PC-3 (cell line): ENCODE results near the gene TMEM204. TPM values are rescaled to one million over a fixed set of nuclear protein-coding genes. Genes with fewer than 3 reads are reported as not detected.

Source experiments
- ATAC-seq: fragments of 200-7000 bp; cut with Tn5 transposase; 2 replicates; pipeline ENCODE4 v1.9.1; 2020; ENCODE audit warnings: mild to moderate bottlenecking, moderate library complexity
- BruUV-seq: library from RNA; stranded (reverse); fragments of 400-500 nt; replicated peaks from 2 replicates; lab custom pipeline; 2021; lab: Mats Ljungman, UMichigan
- CTCF ChIA-PET: fragments of 300-600 bp; sonication (Branson Sonifier 250); formaldehyde crosslinking; loops from one replicate; lab custom pipeline; 2022; ENCODE audit warnings: antibody characterized with exemption; lab: Charles Lee
- POLR2A ChIA-PET: fragments of 300-600 bp; sonication (Branson Sonifier 250); formaldehyde crosslinking; loops from one replicate; lab custom pipeline; 2022; ENCODE audit warnings: antibody characterized with exemption; ENCODE audit not compliant: unreplicated experiment; lab: Charles Lee
- DNase-seq: peaks from one replicate; pipeline ENCODE4 v3.0.0-alpha.2; 2015
- H2AFZ ChIP-seq: fragments of 300-600 bp; sonication (generic); 2 replicates; pipeline ENCODE4 v1.6.0; 2016; ENCODE audit warnings: antibody characterized with exemption, low read length
- H3F3A ChIP-seq: fragments of 300-600 bp; sonication (generic); one replicate; pipeline ENCODE4 v1.6.0; 2017; ENCODE audit warnings: antibody characterized with exemption, low read length, control low read depth, mild to moderate bottlenecking; ENCODE audit not compliant: unreplicated experiment
- H3K27ac ChIP-seq: fragments of 300-600 bp; sonication (generic); 2 replicates; pipeline ENCODE4 v1.5.1; 2016; ENCODE audit warnings: mild to moderate bottlenecking, low read length
- H3K27me3 ChIP-seq: fragments of 300-600 bp; sonication (generic); 2 replicates; pipeline ENCODE4 v1.6.1; 2016; ENCODE audit warnings: low read length, mixed read lengths
- H3K36me3 ChIP-seq: fragments of 300-600 bp; sonication (generic); 2 replicates; pipeline ENCODE4 v1.6.1; 2016; ENCODE audit warnings: low read depth, mixed run types, low read length, mixed read lengths
- H3K4me1 ChIP-seq: fragments of 300-600 bp; sonication (generic); 2 replicates; pipeline ENCODE4 v1.5.1; 2016; ENCODE audit warnings: low read length; ENCODE audit not compliant: insufficient read depth
- H3K4me2 ChIP-seq: fragments of 300-600 bp; sonication (generic); 2 replicates; pipeline ENCODE4 v1.6.0; 2016; ENCODE audit warnings: low read length
- H3K4me3 ChIP-seq: fragments of 300-600 bp; sonication (generic); 2 replicates; pipeline ENCODE4 v1.5.1; 2016; ENCODE audit warnings: mild to moderate bottlenecking, low read length, mixed read lengths
- H3K79me2 ChIP-seq: fragments of 300-600 bp; sonication (generic); 2 replicates; pipeline ENCODE4 v1.6.1; 2017; ENCODE audit warnings: low read length, mixed read lengths
- H3K9ac ChIP-seq: fragments of 300-600 bp; sonication (generic); 2 replicates; pipeline ENCODE4 v1.6.0; 2016; ENCODE audit warnings: mild to moderate bottlenecking, low read length
- H3K9me2 ChIP-seq: fragments of 300-600 bp; sonication (generic); replicated peaks from 2 replicates; pipeline ENCODE4 v1.6.1; 2016; ENCODE audit warnings: mixed run types, low read length, mixed read lengths
- H3K9me3 ChIP-seq: fragments of 300-600 bp; sonication (generic); 2 replicates; pipeline ENCODE4 v1.6.1; 2016; ENCODE audit warnings: low read length, mixed read lengths
- H4K20me1 ChIP-seq: fragments of 300-600 bp; sonication (generic); 2 replicates; pipeline ENCODE4 v1.6.1; 2016; ENCODE audit warnings: low read length, mixed read lengths
- CTCF ChIP-seq: fragments of 300-600 bp; sonication (generic); conservative IDR thresholded peaks from 2 replicates; pipeline ENCODE4 v1.5.1; 2017; ENCODE audit warnings: antibody characterized with exemption, low read depth, mild to moderate bottlenecking, low read length
- EZH2 ChIP-seq: fragments of 300-600 bp; sonication (generic); IDR thresholded peaks from one replicate; pipeline ENCODE4 v1.6.1; 2017; ENCODE audit warnings: antibody characterized with exemption, mild to moderate bottlenecking, low read length; ENCODE audit not compliant: unreplicated experiment
- EZH2phosphoT487 ChIP-seq: fragments of 300-600 bp; sonication (generic); IDR thresholded peaks from 2 replicates; pipeline ENCODE4 v1.6.1; 2018; ENCODE audit warnings: mild to moderate bottlenecking, antibody characterized with exemption, low read length, borderline replicate concordance
- intact Hi-C: fragments of 100-400 bp; cut with micrococcal nuclease; formaldehyde crosslinking; loops from 2 replicates; pipeline ENCODE4 v1.9.0; 2023
- total RNA-seq: library from RNA; depleted of rRNA; stranded (reverse); fragments of >200 nt; gene quantifications from 2 replicates; pipeline ENCODE4 v1.2.3, GENCODE V29; 2014

TMEM204 gene
- total RNA-seq, 1 experiment from 2014 or later = not detected

- H4K20me1 ChIP-seq = no peaks in the 10 kb centered on the region
- H3K79me2 ChIP-seq = no peaks in the 10 kb centered on the region
- no peak for DNase-seq
- no peaks in the 10 kb centered on the region for H3K36me3 ChIP-seq
- H3K9ac ChIP-seq = no peak overlapping the region
- H2AFZ ChIP-seq = no peak overlapping the region
- H3K4me1 ChIP-seq = no peaks in the 10 kb centered on the region
- ChIA-PET POLR2A (no interaction called here), CTCF (no interaction called here)
- no peaks in the 10 kb centered on the region for H3F3A ChIP-seq
- no peak overlapping the region for H3K4me2 ChIP-seq
- H3K9me3 ChIP-seq = no peaks in the 10 kb centered on the region
- no peak overlapping the region for H3K27ac ChIP-seq
- no peak for ATAC-seq
- no peaks in the 10 kb centered on the region for H3K9me2 ChIP-seq
- no peaks in the 10 kb centered on the region for H3K27me3 ChIP-seq
- intact Hi-C loops = no loop called here
- TF ChIP-seq EZH2 (no peak), CTCF (no peak), EZH2phosphoT487 (no peak)
- H3K4me3 ChIP-seq = no peak overlapping the region
- BruUV-seq = no TSS peak
Measured at GRCh38 chr16:1527836-1528811, 5.3 kb upstream of the TMEM204 start.

- Histone ChIP-seq H3K27me3 (no peaks in the 10 kb centered on the region), H3K9me2 (no peaks in the 10 kb centered on the region), H2AFZ (no peak overlapping the region), H3K36me3 (no peaks in the 10 kb centered on the region), H3K9me3 (no peaks in the 10 kb centered on the region), H3K4me3 (no peak overlapping the region), H3K9ac (no peak overlapping the region), H4K20me1 (no peaks in the 10 kb centered on the region), H3K79me2 (no peaks in the 10 kb centered on the region), H3K4me1 (no peaks in the 10 kb centered on the region), H3K4me2 (no peak overlapping the region), H3F3A (no peaks in the 10 kb centered on the region), H3K27ac (no peak overlapping the region)
- DNase-seq = no peak
- intact Hi-C loops = no loop called here
- ChIA-PET CTCF (no interaction called here), POLR2A (no interaction called here)
- ATAC-seq = no peak
- no TSS peak for BruUV-seq
- no peak for TF ChIP-seq EZH2
- no peak for TF ChIP-seq CTCF
- no peak for TF ChIP-seq EZH2phosphoT487
Measured at GRCh38 chr16:1528921-1529537, 4.4 kb upstream of the TMEM204 start.
